Stimulated activated naive CD4-positive, alpha-beta T cell (primary cell): ENCODE data around the gene CDH4.

ENCODE experiments used
- DNase-seq, 6 experiments: peaks; one replicate each; lab custom pipeline; 2025; lab: John Stamatoyannopoulos, UW

Gene CDH4

GRCh38 chr20:61822396-61822795 is 570.3 kb downstream of the CDH4 start:
- peak in 1 of 6 experiments; percentile 8 for DNase-seq

- DNase-seq: no peak
These were observed 571.2 kb downstream of the CDH4 start for GRCh38 chr20:61823242-61823641.

- no peak for DNase-seq
These were observed 576.8 kb downstream of the CDH4 start for GRCh38 chr20:61828891-61829290.

GRCh38 chr20:61829526-61829925 is 577.5 kb downstream of the CDH4 start:
- no peak for DNase-seq

GRCh38 chr20:61830241-61830930 is 578.3 kb downstream of the CDH4 start:
- no peak for DNase-seq

- no peak for DNase-seq
These were observed 578.9 kb downstream of the CDH4 start for GRCh38 chr20:61830991-61831390.

- no peak for DNase-seq
These were observed 580.1 kb downstream of the CDH4 start for GRCh38 chr20:61832181-61832580.

- no peak for DNase-seq
These were observed 581.9 kb downstream of the CDH4 start for GRCh38 chr20:61833807-61834610.

GRCh38 chr20:61835301-61835700 is 583.2 kb downstream of the CDH4 start:
- no peak for DNase-seq

- no peak for DNase-seq
These were observed 583.8 kb downstream of the CDH4 start for GRCh38 chr20:61835791-61836350.

- DNase-seq: no peak
These were observed 585.1 kb downstream of the CDH4 start for GRCh38 chr20:61837200-61837599.

GRCh38 chr20:61839223-61839911 is 587.3 kb downstream of the CDH4 start:
- DNase-seq: no peak

GRCh38 chr20:61839912-61840778 is 588.1 kb downstream of the CDH4 start:
- DNase-seq: no peak

GRCh38 chr20:61840779-61841455 is 588.9 kb downstream of the CDH4 start:
- DNase-seq: no peak

- no peak for DNase-seq
These were observed 589.5 kb downstream of the CDH4 start for GRCh38 chr20:61841551-61841950.

GRCh38 chr20:61841966-61842365 is 589.9 kb downstream of the CDH4 start:
- no peak for DNase-seq

- DNase-seq: no peak
These were observed 592.6 kb downstream of the CDH4 start for GRCh38 chr20:61844621-61845020.

- DNase-seq: no peak
These were observed 593.2 kb downstream of the CDH4 start for GRCh38 chr20:61845233-61845671.

GRCh38 chr20:61846074-61846473 is 594.0 kb downstream of the CDH4 start:
- no peak for DNase-seq

GRCh38 chr20:61846741-61847419 is 594.8 kb downstream of the CDH4 start:
- no peak for DNase-seq
